H9 (cell line): ENCODE measurements around the gene FRYL. TPM values are rescaled to one million over a fixed set of nuclear protein-coding genes. Genes with fewer than 3 reads are reported as not detected.

Experiments
- DNase-seq: peaks from one replicate; pipeline ENCODE4 v3.0.0-alpha.2; 2017
- H2AFZ ChIP-seq: one replicate; pipeline ENCODE4 v1.6.1; 2013; ENCODE audit warnings: mild to moderate bottlenecking, low read length, control low read depth, moderate library complexity
- H2AK5ac ChIP-seq: 2 replicates; pipeline ENCODE4 v1.6.1; 2013; ENCODE audit warnings: low read length, control low read depth, mixed read lengths; ENCODE audit not compliant: insufficient read length
- H2BK120ac ChIP-seq: one replicate; pipeline ENCODE4 v1.6.1; 2013; ENCODE audit warnings: low read depth, mild to moderate bottlenecking, low read length, control low read depth, inconsistent platforms; ENCODE audit not compliant: poor library complexity, severe bottlenecking
- H2BK12ac ChIP-seq: 2 replicates; pipeline ENCODE4 v1.6.1; 2013; ENCODE audit warnings: low read length, control low read depth, mixed read lengths, low read depth; ENCODE audit not compliant: insufficient read length
- H2BK15ac ChIP-seq: 2 replicates; pipeline ENCODE4 v1.6.1; 2013; ENCODE audit warnings: low read depth, low read length, control low read depth
- H2BK20ac ChIP-seq: one replicate; pipeline ENCODE4 v1.6.1; 2013; ENCODE audit warnings: low read depth, mild to moderate bottlenecking, low read length, control low read depth, inconsistent platforms; ENCODE audit not compliant: poor library complexity, severe bottlenecking
- H2BK5ac ChIP-seq: 2 replicates; pipeline ENCODE4 v1.6.1; 2013; ENCODE audit warnings: low read length, control low read depth, mixed read lengths; ENCODE audit not compliant: insufficient read length
- H3K14ac ChIP-seq: 2 replicates; pipeline ENCODE4 v1.6.1; 2013; ENCODE audit warnings: low read length, control low read depth; ENCODE audit not compliant: insufficient read depth
- H3K18ac ChIP-seq: 2 replicates; pipeline ENCODE4 v1.6.1; 2013; ENCODE audit warnings: low read depth, mild to moderate bottlenecking, mixed read lengths, low read length, control low read depth; ENCODE audit not compliant: insufficient read length
- H3K23ac ChIP-seq: 2 replicates; pipeline ENCODE4 v1.6.1; 2013; ENCODE audit warnings: low read length, control low read depth, mixed read lengths, low read depth; ENCODE audit not compliant: insufficient read length
- H3K23me2 ChIP-seq: 2 replicates; pipeline ENCODE4 v1.6.1; 2013; ENCODE audit warnings: low read depth, mild to moderate bottlenecking, mixed read lengths, low read length, control low read depth; ENCODE audit not compliant: insufficient read length, poor library complexity, severe bottlenecking
- H3K27ac ChIP-seq: 2 replicates; pipeline ENCODE4 v1.5.1; 2013; ENCODE audit warnings: low read length, control low read depth, mixed read lengths, low read depth; ENCODE audit not compliant: insufficient read length
- H3K27me3 ChIP-seq: 2 replicates; pipeline ENCODE4 v1.6.1; 2013; ENCODE audit warnings: low read length, control low read depth, inconsistent platforms; ENCODE audit not compliant: insufficient read depth
- H3K4ac ChIP-seq: 2 replicates; pipeline ENCODE4 v1.6.1; 2013; ENCODE audit warnings: low read depth, mild to moderate bottlenecking, control low read depth, inconsistent platforms, low read length, moderate library complexity
- H3K4me1 ChIP-seq: 2 replicates; pipeline ENCODE4 v1.6.1; 2013; ENCODE audit warnings: low read length, control low read depth, inconsistent platforms; ENCODE audit not compliant: insufficient read depth
- H3K4me2 ChIP-seq: 2 replicates; pipeline ENCODE4 v1.6.1; 2013; ENCODE audit warnings: low read length, control low read depth, mixed read lengths; ENCODE audit not compliant: insufficient read length, insufficient read depth
- H3K56ac ChIP-seq: 2 replicates; pipeline ENCODE4 v1.6.1; 2013; ENCODE audit warnings: low read depth, mild to moderate bottlenecking, mixed read lengths, low read length, control low read depth; ENCODE audit not compliant: insufficient read length
- H3K79me1 ChIP-seq: 2 replicates; pipeline ENCODE4 v1.6.1; 2013; ENCODE audit warnings: low read depth, mild to moderate bottlenecking, moderate library complexity, low read length, control low read depth, inconsistent platforms; ENCODE audit not compliant: insufficient read depth, poor library complexity, severe bottlenecking
- H3K79me2 ChIP-seq: 2 replicates; pipeline ENCODE4 v1.6.1; 2013; ENCODE audit warnings: low read length, control low read depth, inconsistent platforms; ENCODE audit not compliant: insufficient read depth
- H3K9ac ChIP-seq: 2 replicates; pipeline ENCODE4 v1.6.1; 2013; ENCODE audit warnings: low read length, control low read depth, mixed read lengths; ENCODE audit not compliant: insufficient read length; ENCODE audit errors: extremely low read depth
- H3K9me3 ChIP-seq: one replicate; pipeline ENCODE4 v1.6.1; 2013; ENCODE audit warnings: low read depth, low read length, inconsistent platforms; ENCODE audit not compliant: control insufficient read depth
- H3T11ph ChIP-seq: one replicate; pipeline ENCODE4 v1.6.1; 2013; ENCODE audit warnings: mild to moderate bottlenecking, low read length, control low read depth, inconsistent platforms
- H4K20me1 ChIP-seq: one replicate; pipeline ENCODE4 v1.6.1; 2013; ENCODE audit not compliant: control insufficient read depth, insufficient read length, insufficient read depth
- H4K5ac ChIP-seq: 2 replicates; pipeline ENCODE4 v1.6.1; 2013; ENCODE audit warnings: low read depth, mild to moderate bottlenecking, mixed read lengths, low read length, control low read depth; ENCODE audit not compliant: insufficient read length
- H4K8ac ChIP-seq: replicated peaks from 2 replicates; pipeline ENCODE4 v1.6.1; 2013; ENCODE audit warnings: low read length, control low read depth, mixed read lengths, low read depth; ENCODE audit not compliant: insufficient read length
- H4K91ac ChIP-seq: 2 replicates; pipeline ENCODE4 v1.6.1; 2013; ENCODE audit warnings: low read depth, mild to moderate bottlenecking, moderate library complexity, mixed read lengths, low read length, control low read depth; ENCODE audit not compliant: insufficient read length
- H3K27ac Mint-ChIP-seq, 3 experiments: 2 replicates in 2 of 3; 3 replicates in 1 of 3; pipeline ENCODE4 v1.8.0; 2020 to 2021; ENCODE audit warnings: mixed read lengths in 3 of 3, mild to moderate bottlenecking in 1 of 3, moderate library complexity in 1 of 3
- H3K27me3 Mint-ChIP-seq: 2 replicates; pipeline ENCODE4 v1.8.0; 2021; ENCODE audit warnings: low read depth, mild to moderate bottlenecking, moderate library complexity, mixed read lengths
- H3K36me3 Mint-ChIP-seq, 3 experiments: 2 replicates in 2 of 3; 3 replicates in 1 of 3; pipeline ENCODE4 v1.8.0; 2020 to 2021; ENCODE audit warnings: low read depth in 3 of 3, mixed read lengths in 3 of 3; ENCODE audit not compliant: insufficient read depth in 1 of 3
- H3K4me1 Mint-ChIP-seq, 2 experiments: 2 replicates each; pipeline ENCODE4 v1.8.0; 2020; ENCODE audit warnings: mixed read lengths in 2 of 2
- H3K4me3 Mint-ChIP-seq, 2 experiments: 2 replicates in 1 of 2; 3 replicates in 1 of 2; pipeline ENCODE4 v1.8.0; 2020 to 2021; ENCODE audit warnings: mild to moderate bottlenecking in 2 of 2, mixed read lengths in 2 of 2, moderate library complexity in 1 of 2
- H3K9me3 Mint-ChIP-seq, 2 experiments: 2 replicates in 1 of 2; 3 replicates in 1 of 2; pipeline ENCODE4 v1.8.0; 2020; ENCODE audit warnings: mild to moderate bottlenecking in 2 of 2, mixed read lengths in 2 of 2, moderate library complexity in 1 of 2
- CTCF ChIP-seq: fragments of 200-600 bp; sonication (generic); conservative IDR thresholded peaks from 3 replicates; pipeline ENCODE4 v1.8.0; 2021; ENCODE audit warnings: antibody characterized with exemption, mild to moderate bottlenecking
- WGBS: extraction: QIAGEN DNeasy Blood & Tissue Kit; methylation state at CpG from one replicate; pipeline ENCODE4 v1.1.7; 2013; ENCODE audit warnings: missing lambda C conversion rate, low lambda C conversion rate, mixed read lengths; ENCODE audit not compliant: insufficient read length; ENCODE audit errors: extremely low coverage; 5-methylcytosine and 5-hydroxymethylcytosine counted together
- total RNA-seq: library from RNA; stranded (reverse); gene quantifications from 2 replicates; pipeline ENCODE4 v1.2.1, GENCODE V29; 2021

The FRYL gene
- total RNA-seq, 1 experiment from 2014 or later = 31.5 TPM

GRCh38 chr4:48564151-48564550 is 215.9 kb downstream of the FRYL start:
- H2BK15ac ChIP-seq = no peak overlapping the region
- no peaks in the 10 kb centered on the region for H3K23me2 ChIP-seq
- no peak overlapping the region for H3K4me3 Mint-ChIP-seq

More at GRCh38 chr4:48564151-48564550, 215.9 kb downstream of the FRYL start:
- Histone ChIP-seq H3K14ac (no peak overlapping the region), H3K4me2 (no peak overlapping the region), H3K79me1 (no peaks in the 10 kb centered on the region), H3K23ac (no peak overlapping the region), H2AFZ (no peak overlapping the region), H4K20me1 (no peaks in the 10 kb centered on the region), H3K4ac (no peak overlapping the region), H3K27ac (no peak overlapping the region), H3K9ac (no peak overlapping the region), H2AK5ac (no peak overlapping the region), H3K27me3 (no peaks in the 10 kb centered on the region), H2BK5ac (no peak overlapping the region), H3K9me3 (no peaks in the 10 kb centered on the region), H2BK20ac (no peak overlapping the region), H3K4me1 (no peaks in the 10 kb centered on the region), H2BK12ac (no peak overlapping the region), H3K56ac (no peak overlapping the region), H4K91ac (no peak overlapping the region), H4K5ac (no peak overlapping the region), H3K79me2 (no peaks in the 10 kb centered on the region), H3K18ac (no peak overlapping the region), H4K8ac (no peak overlapping the region), H3T11ph (no peak overlapping the region), H2BK120ac (no peak overlapping the region)
- TF ChIP-seq CTCF = no peak
- Mint-ChIP-seq H3K36me3 (peaks cover 7 to 30% (median 28%) of the 10 kb centered on the region in 3 experiments; a peak in 6 of 7 replicates), H3K27me3 (no peaks in the 10 kb centered on the region), H3K4me1 (no peaks in the 10 kb centered on the region), H3K9me3 (no peaks in the 10 kb centered on the region), H3K27ac (no peak overlapping the region)
- DNase-seq = no peak
- no CpG with 5 or more reads among the region's 3 CpGs for WGBS
